Psoas muscle (tissue), 8 donors: ENCODE measurements around the gene REC114. TPM values are rescaled to one million over a fixed set of nuclear protein-coding genes. Genes with fewer than 3 reads are reported as not detected.
"Not testable (repeated sequence)": the region's sequence is repeated elsewhere in the genome, so short reads cannot be mapped to it uniquely, and the experiment has no call there.

ENCODE experiments used
- ATAC-seq, 4 donors: fragments of 200-7000 bp; cut with Tn5 transposase; one replicate each; pipeline ENCODE4 v1.9.1; 2020; ENCODE audit warnings: moderate library complexity in 3 of 4, mild to moderate bottlenecking in 2 of 4
- DNase-seq, 2 donors: peaks; one replicate each; pipeline ENCODE4 v3.0.0-alpha.2; 2020
- H3K27ac ChIP-seq: fragments of 200-600 bp; one replicate; pipeline ENCODE4 v1.8.0; 2022
- H3K27me3 ChIP-seq, 3 donors: fragments of 200-600 bp in 1 of 3; one replicate each; pipeline versions ENCODE4 v1.6.1 to v1.8.0; 2013 to 2022; ENCODE audit warnings: low read length in 2 of 3, mild to moderate bottlenecking in 2 of 3, moderate library complexity in 1 of 3; ENCODE audit not compliant: insufficient read depth in 3 of 3
- H3K36me3 ChIP-seq, 2 donors: fragments of 200-600 bp in 1 of 2; one replicate each; pipeline versions ENCODE4 v1.6.1 to v1.8.0; 2013 to 2022; ENCODE audit warnings: low read depth in 1 of 2, mild to moderate bottlenecking in 1 of 2, moderate library complexity in 1 of 2; ENCODE audit not compliant: insufficient read depth in 1 of 2
- H3K4me1 ChIP-seq: fragments of 200-600 bp; one replicate; pipeline ENCODE4 v1.8.0; 2022
- H3K4me3 ChIP-seq: fragments of 200-600 bp; one replicate; pipeline ENCODE4 v1.8.0; 2022; ENCODE audit warnings: mild to moderate bottlenecking
- H3K9me3 ChIP-seq: fragments of 200-600 bp; one replicate; pipeline ENCODE4 v1.8.0; 2022
- WGBS, 3 donors: extraction: QIAGEN DNeasy Blood & Tissue Kit; methylation state at CpG; one replicate each; pipeline versions ENCODE4 v1.1.6 to v1.1.7; 2013; 5-methylcytosine and 5-hydroxymethylcytosine counted together
- intact Hi-C, 2 donors: fragments of 100-400 bp; cut with DNase I; formaldehyde crosslinking; loops; one replicate each; pipeline versions ENCODE4 v1.11.0 to v1.14.2; 2022
- polyA plus RNA-seq, 3 donors: library from polyadenylated mRNA; stranded (reverse); fragments of 200-250 nt; gene quantifications; one replicate each; pipeline ENCODE4 v1.2.3, GENCODE V29; 2013
- total RNA-seq, 4 donors: library from RNA; stranded (reverse); fragmentation: NEBNext Ultra II Directional in 2 of 4; extraction: Animal tissue kit (Norgen Biotek cat#: 25700) in 2 of 4; gene quantifications; one replicate each; pipeline versions ENCODE4 v1.2.1 to v1.2.4, GENCODE V29; 2021 to 2023
- TF ChIP-seq, protein P1 (sequence below): fragments of 200-600 bp; IDR thresholded peaks from one replicate; pipeline ENCODE4 v1.8.0; 2022; ENCODE audit warnings: antibody characterized with exemption
- donor health status: healthy with polysubstance abuse.
- donor health status: DM: no; HTN: no; CAD: no; lungs with moderate emphysema.
- donor health status: Bipolar disorder and iron deficiency.
- donor health status: healthy.
- donor health status: DM: yes; HTN: yes; CAD: no.
- donor health status: DM: no; HTN: no; CAD: no.
- donor health status: DM: no; HTN: no; CAD: no.
- donor health status: DM: yes; HTN: yes; CAD: no.

Gene REC114
- total and polyA plus RNA-seq, 7 donors = not detected

GRCh38 chr15:73437543-73438109 is 5.3 kb upstream of the REC114 start:
- no peak for ATAC-seq
- no peak overlapping the region for H3K4me3 ChIP-seq
- intact Hi-C loops = no loop called here
- H3K36me3 ChIP-seq = no peaks in the 10 kb centered on the region
- DNase-seq = no peak
- no peaks in the 10 kb centered on the region for H3K9me3 ChIP-seq
- H3K4me1 ChIP-seq = no peaks in the 10 kb centered on the region
- TF ChIP-seq, protein P1, sequence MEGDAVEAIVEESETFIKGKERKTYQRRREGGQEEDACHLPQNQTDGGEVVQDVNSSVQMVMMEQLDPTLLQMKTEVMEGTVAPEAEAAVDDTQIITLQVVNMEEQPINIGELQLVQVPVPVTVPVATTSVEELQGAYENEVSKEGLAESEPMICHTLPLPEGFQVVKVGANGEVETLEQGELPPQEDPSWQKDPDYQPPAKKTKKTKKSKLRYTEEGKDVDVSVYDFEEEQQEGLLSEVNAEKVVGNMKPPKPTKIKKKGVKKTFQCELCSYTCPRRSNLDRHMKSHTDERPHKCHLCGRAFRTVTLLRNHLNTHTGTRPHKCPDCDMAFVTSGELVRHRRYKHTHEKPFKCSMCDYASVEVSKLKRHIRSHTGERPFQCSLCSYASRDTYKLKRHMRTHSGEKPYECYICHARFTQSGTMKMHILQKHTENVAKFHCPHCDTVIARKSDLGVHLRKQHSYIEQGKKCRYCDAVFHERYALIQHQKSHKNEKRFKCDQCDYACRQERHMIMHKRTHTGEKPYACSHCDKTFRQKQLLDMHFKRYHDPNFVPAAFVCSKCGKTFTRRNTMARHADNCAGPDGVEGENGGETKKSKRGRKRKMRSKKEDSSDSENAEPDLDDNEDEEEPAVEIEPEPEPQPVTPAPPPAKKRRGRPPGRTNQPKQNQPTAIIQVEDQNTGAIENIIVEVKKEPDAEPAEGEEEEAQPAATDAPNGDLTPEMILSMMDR = no peak
- no peak overlapping the region for H3K27ac ChIP-seq
- H3K27me3 ChIP-seq = peaks cover 0 to 43% (median 2%) of the 10 kb centered on the region in 3 donors
- WGBS, 3 donors = 49 to 51% (median 51%) methylated on average over 4 of the region's 4 CpGs

- no peak overlapping the region for H3K4me3 ChIP-seq
- intact Hi-C loops = no loop called here
- 17 to 30% (median 28%) methylated on average over 1 of the region's 1 CpG for WGBS, 3 donors
These were observed 4.3 kb upstream of the REC114 start for GRCh38 chr15:73438651-73439050.

GRCh38 chr15:73440571-73440970 is 2.4 kb upstream of the REC114 start:
- DNase-seq (no peak), ATAC-seq (no peak)
- no peaks in the 10 kb centered on the region for H3K9me3 ChIP-seq
- intact Hi-C loops = no loop called here
- H3K27ac ChIP-seq = no peak overlapping the region
- H3K4me3 ChIP-seq = no peak overlapping the region
- no peaks in the 10 kb centered on the region for H3K36me3 ChIP-seq
- 73 to 76% (median 76%) methylated on average over 3 of the region's 3 CpGs for WGBS, 3 donors
- no peaks in the 10 kb centered on the region for H3K4me1 ChIP-seq
- TF ChIP-seq, protein P1 = no peak
- peaks cover 2 to 22% (median 3%) of the 10 kb centered on the region in 3 donors for H3K27me3 ChIP-seq

More at GRCh38 chr15:73438651-73439050, 4.3 kb upstream of the REC114 start:
- Histone ChIP-seq H3K27me3 (peaks cover 0 to 33% (median 2%) of the 10 kb centered on the region in 3 donors), H3K27ac (no peak overlapping the region), H3K36me3 (no peaks in the 10 kb centered on the region), H3K4me1 (no peaks in the 10 kb centered on the region), H3K9me3 (no peaks in the 10 kb centered on the region)
- DNase-seq (no peak), ATAC-seq (no peak)
- TF ChIP-seq, protein P1 = no peak

DNA sequence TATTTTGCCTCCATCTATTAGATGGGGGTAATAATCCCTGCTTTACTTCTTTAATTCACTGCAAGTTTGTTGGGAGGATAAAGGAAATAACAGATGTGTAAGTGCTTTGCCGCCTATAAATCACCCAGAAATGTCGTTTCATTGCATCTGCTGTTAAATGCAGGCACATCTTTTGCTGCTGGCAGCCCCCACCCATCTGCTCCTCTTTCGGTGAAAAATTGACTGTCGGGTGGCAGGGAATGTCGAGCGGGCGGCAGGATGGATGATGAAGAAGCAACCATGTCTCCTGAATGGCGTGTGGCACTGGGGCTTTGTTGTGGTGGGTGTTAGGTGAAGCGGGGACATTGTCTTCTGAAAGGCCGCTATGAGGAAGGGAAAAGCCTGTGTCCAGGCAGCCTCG is 543 bp upstream of the REC114 start:
- WGBS, 3 donors = 71 to 80% (median 74%) methylated on average over 11 of the region's 11 CpGs
- ATAC-seq (no peak), DNase-seq (no peak)
- Histone ChIP-seq H3K27ac (no peak overlapping the region), H3K27me3 (peaks cover under 1 to 22% (median 3%) of the 10 kb centered on the region in 3 donors), H3K4me3 (no peak overlapping the region), H3K9me3 (no peaks in the 10 kb centered on the region), H3K36me3 (no peaks in the 10 kb centered on the region), H3K4me1 (no peaks in the 10 kb centered on the region)
- TF ChIP-seq, protein P1 = no peak
- intact Hi-C loops = no loop called here

DNA sequence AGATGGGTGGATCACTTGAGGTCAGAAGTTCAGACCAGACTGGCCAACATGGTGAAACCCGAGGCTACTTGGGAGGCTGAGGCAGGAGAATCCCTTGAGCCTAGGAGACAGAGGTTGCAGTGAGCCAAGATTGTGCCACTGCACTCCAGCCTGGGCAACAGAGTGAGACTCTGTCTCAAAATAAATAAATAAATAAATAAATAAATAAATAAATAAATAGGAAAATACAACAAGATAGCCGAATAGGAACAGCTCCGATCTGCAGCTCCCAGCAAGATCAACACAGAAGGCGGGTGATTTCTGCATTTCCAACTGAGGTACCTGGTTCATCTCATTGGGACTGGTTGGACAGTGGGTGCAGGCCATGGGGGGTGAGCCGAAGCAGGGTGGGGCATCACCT is 4.5 kb downstream of the REC114 start:
- H3K4me3 ChIP-seq, H3K9me3 ChIP-seq, H3K27ac ChIP-seq, H3K36me3 ChIP-seq, ATAC-seq, intact Hi-C loops, DNase-seq, H3K4me1 ChIP-seq: not testable (repeated sequence)
- peaks cover 3 to 16% (median 3%) of the 10 kb centered on the region in 3 donors for H3K27me3 ChIP-seq
- WGBS, 3 donors = 84 to 90% (median 87%) methylated on average over 5 of the region's 5 CpGs

- not testable (repeated sequence) for H3K4me1 ChIP-seq, ATAC-seq
These were observed 5.3 kb downstream of the REC114 start for GRCh38 chr15:73448158-73448758.

DNA sequence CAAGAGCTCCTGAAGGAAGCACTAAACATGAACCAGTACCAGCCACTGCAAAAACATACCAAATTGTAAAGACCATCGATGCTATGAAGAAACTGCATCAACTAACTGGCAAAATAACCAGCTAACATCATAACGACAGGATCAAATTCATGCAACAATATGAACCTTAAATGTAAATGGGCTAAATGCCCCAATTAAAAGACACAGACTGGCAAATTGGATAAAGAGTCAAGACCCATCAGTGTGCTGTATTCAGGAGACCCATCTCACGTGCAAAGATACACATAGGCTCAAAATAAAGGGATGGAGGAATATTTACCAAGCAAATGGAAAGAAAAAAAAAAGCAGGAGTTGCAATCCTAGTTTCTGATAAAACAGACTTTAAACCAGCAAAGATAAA is 7.0 kb downstream of the REC114 start:
- intact Hi-C loops, DNase-seq, H3K4me3 ChIP-seq, H3K4me1 ChIP-seq, H3K9me3 ChIP-seq, H3K36me3 ChIP-seq, ATAC-seq, H3K27ac ChIP-seq: not testable (repeated sequence)
- 82 to 86% (median 84%) methylated on average over 2 to 3 of the region's 3 CpGs for WGBS, 3 donors
- H3K27me3 ChIP-seq = peaks cover 0 to 16% (median 3%) of the 10 kb centered on the region in 3 donors

More at GRCh38 chr15:73448158-73448758, 5.3 kb downstream of the REC114 start:
- DNase-seq, H3K4me3 ChIP-seq, H3K9me3 ChIP-seq, intact Hi-C loops, H3K36me3 ChIP-seq, H3K27ac ChIP-seq: not testable (repeated sequence)
- 72 to 82% (median 79%) methylated on average over 5 of the region's 5 CpGs for WGBS, 3 donors
- H3K27me3 ChIP-seq = peaks cover 3 to 16% (median 3%) of the 10 kb centered on the region in 3 donors
